GM23338 (cell line): ENCODE measurements around the gene MAN1B1. TPM values are rescaled to one million over a fixed set of nuclear protein-coding genes. Genes with fewer than 3 reads are reported as not detected.

Experiments used
- ATAC-seq: fragments of 200-7000 bp; cut with Tn5 transposase; 3 replicates; pipeline ENCODE4 v1.9.1; 2020
- DNase-seq: peaks from one replicate; pipeline ENCODE4 v3.0.0-alpha.2; 2015; ENCODE audit warnings: low spot score
- H2AFZ ChIP-seq: fragments of 200-600 bp; sonication (generic); 2 replicates; pipeline ENCODE4 v1.8.0; 2016; ENCODE audit warnings: antibody characterized with exemption, mild to moderate bottlenecking, moderate library complexity
- H3F3A ChIP-seq: fragments of 200-600 bp; sonication (generic); replicated peaks from 2 replicates; pipeline ENCODE4 v1.8.0; 2017; ENCODE audit warnings: antibody characterized with exemption, mixed run types, low read depth
- H3K27ac ChIP-seq: fragments of 200-600 bp; sonication (generic); 2 replicates; pipeline ENCODE4 v1.6.1; 2016; ENCODE audit warnings: low read depth
- H3K27me3 ChIP-seq: fragments of 200-600 bp; sonication (generic); 2 replicates; pipeline ENCODE4 v1.8.0; 2016; ENCODE audit warnings: mild to moderate bottlenecking, mixed run types, moderate library complexity; ENCODE audit not compliant: insufficient read depth
- H3K36me3 ChIP-seq: fragments of 200-600 bp; sonication (generic); 2 replicates; pipeline ENCODE4 v1.8.0; 2016; ENCODE audit warnings: mild to moderate bottlenecking; ENCODE audit not compliant: insufficient read depth
- H3K4me1 ChIP-seq: fragments of 200-600 bp; sonication (generic); 2 replicates; pipeline ENCODE4 v1.8.0; 2016; ENCODE audit warnings: mild to moderate bottlenecking, moderate library complexity; ENCODE audit not compliant: insufficient read depth
- H3K4me2 ChIP-seq: fragments of 200-600 bp; sonication (generic); 2 replicates; pipeline ENCODE4 v1.7.1; 2017; ENCODE audit warnings: mixed run types
- H3K4me3 ChIP-seq: fragments of 200-600 bp; sonication (generic); 2 replicates; pipeline ENCODE4 v1.6.1; 2016; ENCODE audit warnings: mixed run types
- H3K79me2 ChIP-seq: fragments of 200-600 bp; sonication (generic); replicated peaks from 2 replicates; pipeline ENCODE4 v1.8.0; 2017; ENCODE audit warnings: mild to moderate bottlenecking; ENCODE audit not compliant: insufficient read depth
- H3K9me2 ChIP-seq: fragments of 200-600 bp; sonication (generic); 2 replicates; pipeline ENCODE4 v1.8.0; 2017; ENCODE audit not compliant: insufficient read depth
- H4K20me1 ChIP-seq: fragments of 200-600 bp; sonication (generic); replicated peaks from 2 replicates; pipeline ENCODE4 v1.8.0; 2017; ENCODE audit warnings: mild to moderate bottlenecking; ENCODE audit not compliant: insufficient read depth
- H3K27ac Mint-ChIP-seq: 2 replicates; pipeline ENCODE4 v1.8.0; 2020; ENCODE audit warnings: inconsistent platforms, mild to moderate bottlenecking, moderate library complexity, mixed read lengths
- H3K27me3 Mint-ChIP-seq: 3 replicates; pipeline ENCODE4 v1.8.0; 2022; ENCODE audit warnings: low read depth, mild to moderate bottlenecking, moderate library complexity, mixed read lengths, inconsistent platforms; ENCODE audit not compliant: insufficient read depth, poor library complexity
- H3K36me3 Mint-ChIP-seq: 3 replicates; pipeline ENCODE4 v1.8.0; 2021; ENCODE audit warnings: low read depth, mild to moderate bottlenecking, inconsistent platforms, moderate library complexity, mixed read lengths
- H3K4me1 Mint-ChIP-seq: 3 replicates; pipeline ENCODE4 v1.8.0; 2020; ENCODE audit warnings: mild to moderate bottlenecking, inconsistent platforms, mixed read lengths
- H3K4me3 Mint-ChIP-seq: 3 replicates; pipeline ENCODE4 v1.8.0; 2021; ENCODE audit warnings: moderate library complexity, mild to moderate bottlenecking, inconsistent platforms, mixed read lengths
- H3K9me3 Mint-ChIP-seq: 3 replicates; pipeline ENCODE4 v1.8.0; 2020; ENCODE audit warnings: moderate library complexity, mild to moderate bottlenecking, inconsistent platforms, mixed read lengths
- CTCF ChIP-seq, 2 experiments: fragments of 200-600 bp in 1 of 2; sonication (generic) in 1 of 2; conservative IDR thresholded peaks; 2 replicates each; pipeline versions ENCODE4 v1.5.1 to v1.6.1; 2016 to 2017; ENCODE audit warnings: antibody characterized with exemption in 2 of 2, low read depth in 2 of 2, mild to moderate bottlenecking in 2 of 2, moderate library complexity in 1 of 2
- polyA plus RNA-seq: library from polyadenylated mRNA; unstranded; fragments of >200 nt; fragmentation: Nextera tagmentation; extraction: Ambion mirVana; gene quantifications from 2 replicates; pipeline ENCODE4 v1.2.1, GENCODE V29; 2016
- total RNA-seq: library from RNA; depleted of rRNA; stranded (reverse); fragments of >200 nt; shearing (Covaris generic); gene quantifications from 2 replicates; pipeline ENCODE4 v1.2.3, GENCODE V29; 2014
- TF ChIP-seq, protein P1 (sequence below): fragments of 250-450 bp; sonication (Bioruptor Pico); IDR thresholded peaks from 2 replicates; pipeline ENCODE4 v1.5.0; 2020; ENCODE audit warnings: mild to moderate bottlenecking, moderate library complexity

The MAN1B1 gene
- total and polyA plus RNA-seq, 2 experiments from 2014 or later = 15.7 to 39.9 TPM

DNA sequence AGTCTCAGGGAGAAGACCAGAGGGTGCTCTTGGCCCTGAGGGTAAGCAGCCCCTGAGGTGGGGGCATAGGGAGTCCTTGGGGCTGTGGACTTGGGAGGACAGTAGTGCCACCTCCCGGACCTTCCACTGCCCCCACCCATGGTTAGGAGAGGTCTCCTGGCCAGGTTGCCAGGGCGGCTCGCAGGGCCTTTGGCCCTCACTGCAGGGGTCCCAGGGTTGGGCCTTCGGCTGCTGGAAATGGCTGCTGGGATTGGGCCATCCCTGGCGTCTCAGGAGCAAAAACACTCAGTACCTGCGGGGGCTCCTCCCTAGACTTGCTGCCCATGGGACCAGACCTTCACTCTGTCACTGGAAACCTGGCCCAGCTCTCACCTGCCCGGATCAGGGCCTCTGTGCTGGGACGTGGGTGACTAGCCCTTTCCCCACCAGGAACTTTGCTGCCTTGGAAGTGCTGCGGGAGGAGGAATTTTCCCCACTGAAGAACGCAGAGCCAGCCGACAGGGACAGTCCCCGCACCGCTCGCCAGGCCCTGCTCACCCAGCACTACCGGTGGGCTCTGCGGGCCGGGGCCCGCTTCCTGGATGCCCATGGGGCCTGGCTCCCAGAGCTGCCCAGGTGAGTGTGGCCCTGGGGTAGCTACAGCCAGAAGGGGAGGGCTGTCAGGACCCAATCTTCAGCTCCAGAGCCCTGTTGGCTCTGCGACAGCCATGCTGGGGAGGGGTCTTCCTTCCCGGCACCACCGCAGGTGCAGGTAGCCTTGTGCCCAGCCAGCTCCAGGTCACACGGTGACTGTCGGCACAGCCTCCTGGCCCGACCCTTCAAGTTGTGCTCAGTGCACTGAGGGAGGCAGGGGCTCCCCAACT lies 6.3 kb upstream of the MAN1B1 start:
- no peak overlapping the region for H3K27ac Mint-ChIP-seq
- 0 out of 2 replicates have a peak, but pooled peaks cover 6% of the 10 kb centered on the region for H4K20me1 ChIP-seq
- no peak overlapping the region for H2AFZ ChIP-seq
- H3K9me2 ChIP-seq = no peaks in the 10 kb centered on the region
- TF ChIP-seq, protein P1, sequence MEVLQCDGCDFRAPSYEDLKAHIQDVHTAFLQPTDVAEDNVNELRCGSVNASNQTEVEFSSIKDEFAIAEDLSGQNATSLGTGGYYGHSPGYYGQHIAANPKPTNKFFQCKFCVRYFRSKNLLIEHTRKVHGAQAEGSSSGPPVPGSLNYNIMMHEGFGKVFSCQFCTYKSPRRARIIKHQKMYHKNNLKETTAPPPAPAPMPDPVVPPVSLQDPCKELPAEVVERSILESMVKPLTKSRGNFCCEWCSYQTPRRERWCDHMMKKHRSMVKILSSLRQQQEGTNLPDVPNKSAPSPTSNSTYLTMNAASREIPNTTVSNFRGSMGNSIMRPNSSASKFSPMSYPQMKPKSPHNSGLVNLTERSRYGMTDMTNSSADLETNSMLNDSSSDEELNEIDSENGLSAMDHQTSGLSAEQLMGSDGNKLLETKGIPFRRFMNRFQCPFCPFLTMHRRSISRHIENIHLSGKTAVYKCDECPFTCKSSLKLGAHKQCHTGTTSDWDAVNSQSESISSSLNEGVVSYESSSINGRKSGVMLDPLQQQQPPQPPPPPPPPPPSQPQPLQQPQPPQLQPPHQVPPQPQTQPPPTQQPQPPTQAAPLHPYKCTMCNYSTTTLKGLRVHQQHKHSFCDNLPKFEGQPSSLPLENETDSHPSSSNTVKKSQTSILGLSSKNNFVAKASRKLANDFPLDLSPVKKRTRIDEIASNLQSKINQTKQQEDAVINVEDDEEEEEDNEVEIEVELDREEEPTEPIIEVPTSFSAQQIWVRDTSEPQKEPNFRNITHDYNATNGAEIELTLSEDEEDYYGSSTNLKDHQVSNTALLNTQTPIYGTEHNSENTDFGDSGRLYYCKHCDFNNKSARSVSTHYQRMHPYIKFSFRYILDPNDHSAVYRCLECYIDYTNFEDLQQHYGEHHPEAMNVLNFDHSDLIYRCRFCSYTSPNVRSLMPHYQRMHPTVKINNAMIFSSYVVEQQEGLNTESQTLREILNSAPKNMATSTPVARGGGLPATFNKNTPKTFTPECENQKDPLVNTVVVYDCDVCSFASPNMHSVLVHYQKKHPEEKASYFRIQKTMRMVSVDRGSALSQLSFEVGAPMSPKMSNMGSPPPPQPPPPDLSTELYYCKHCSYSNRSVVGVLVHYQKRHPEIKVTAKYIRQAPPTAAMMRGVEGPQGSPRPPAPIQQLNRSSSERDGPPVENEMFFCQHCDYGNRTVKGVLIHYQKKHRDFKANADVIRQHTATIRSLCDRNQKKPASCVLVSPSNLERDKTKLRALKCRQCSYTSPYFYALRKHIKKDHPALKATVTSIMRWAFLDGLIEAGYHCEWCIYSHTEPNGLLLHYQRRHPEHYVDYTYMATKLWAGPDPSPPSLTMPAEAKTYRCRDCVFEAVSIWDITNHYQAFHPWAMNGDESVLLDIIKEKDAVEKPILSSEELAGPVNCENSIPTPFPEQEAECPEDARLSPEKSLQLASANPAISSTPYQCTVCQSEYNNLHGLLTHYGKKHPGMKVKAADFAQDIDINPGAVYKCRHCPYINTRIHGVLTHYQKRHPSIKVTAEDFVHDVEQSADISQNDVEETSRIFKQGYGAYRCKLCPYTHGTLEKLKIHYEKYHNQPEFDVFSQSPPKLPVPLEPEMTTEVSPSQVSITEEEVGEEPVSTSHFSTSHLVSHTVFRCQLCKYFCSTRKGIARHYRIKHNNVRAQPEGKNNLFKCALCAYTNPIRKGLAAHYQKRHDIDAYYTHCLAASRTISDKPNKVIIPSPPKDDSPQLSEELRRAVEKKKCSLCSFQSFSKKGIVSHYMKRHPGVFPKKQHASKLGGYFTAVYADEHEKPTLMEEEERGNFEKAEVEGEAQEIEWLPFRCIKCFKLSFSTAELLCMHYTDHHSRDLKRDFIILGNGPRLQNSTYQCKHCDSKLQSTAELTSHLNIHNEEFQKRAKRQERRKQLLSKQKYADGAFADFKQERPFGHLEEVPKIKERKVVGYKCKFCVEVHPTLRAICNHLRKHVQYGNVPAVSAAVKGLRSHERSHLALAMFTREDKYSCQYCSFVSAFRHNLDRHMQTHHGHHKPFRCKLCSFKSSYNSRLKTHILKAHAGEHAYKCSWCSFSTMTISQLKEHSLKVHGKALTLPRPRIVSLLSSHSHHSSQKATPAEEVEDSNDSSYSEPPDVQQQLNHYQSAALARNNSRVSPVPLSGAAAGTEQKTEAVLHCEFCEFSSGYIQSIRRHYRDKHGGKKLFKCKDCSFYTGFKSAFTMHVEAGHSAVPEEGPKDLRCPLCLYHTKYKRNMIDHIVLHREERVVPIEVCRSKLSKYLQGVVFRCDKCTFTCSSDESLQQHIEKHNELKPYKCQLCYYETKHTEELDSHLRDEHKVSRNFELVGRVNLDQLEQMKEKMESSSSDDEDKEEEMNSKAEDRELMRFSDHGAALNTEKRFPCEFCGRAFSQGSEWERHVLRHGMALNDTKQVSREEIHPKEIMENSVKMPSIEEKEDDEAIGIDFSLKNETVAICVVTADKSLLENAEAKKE (CRISPR knock-in tag) = no peak
- TF ChIP-seq CTCF (conservative IDR thresholded peaks at IDR 0.05; ENCODE audit: low read depth in 2 of 2) = no peak
- H3K4me1 Mint-ChIP-seq = peaks cover 4% of the 10 kb centered on the region; the same call in 2 of the 3 replicates
- H3K4me3 ChIP-seq = no peak overlapping the region
- H3F3A ChIP-seq = peaks cover 22% of the 10 kb centered on the region
- no peaks in the 10 kb centered on the region for H3K9me3 Mint-ChIP-seq
- H3K27me3 ChIP-seq = peaks cover 42% of the 10 kb centered on the region
- peaks cover 45% of the 10 kb centered on the region for H3K27me3 Mint-ChIP-seq
- DNase-seq = no peak
- H3K36me3 Mint-ChIP-seq = no peaks in the 10 kb centered on the region
- H3K27ac ChIP-seq = no peak overlapping the region
- no peak overlapping the region for H3K4me2 ChIP-seq
- peaks cover 15% of the 10 kb centered on the region for H3K4me1 ChIP-seq
- no peak for ATAC-seq
- H3K4me3 Mint-ChIP-seq = no peak overlapping the region; the same call in 2 of the 3 replicates
- H3K79me2 ChIP-seq = no peaks in the 10 kb centered on the region
- no peaks in the 10 kb centered on the region for H3K36me3 ChIP-seq
